ENCODE measurements around the gene SATB1. TPM values are rescaled to one million over a fixed set of nuclear protein-coding genes. Genes with fewer than 3 reads are reported as not detected.

Gene SATB1
- total and polyA plus RNA-seq, 11 donors: 16.5 to 63.4 (median 41.3) TPM

DNA sequence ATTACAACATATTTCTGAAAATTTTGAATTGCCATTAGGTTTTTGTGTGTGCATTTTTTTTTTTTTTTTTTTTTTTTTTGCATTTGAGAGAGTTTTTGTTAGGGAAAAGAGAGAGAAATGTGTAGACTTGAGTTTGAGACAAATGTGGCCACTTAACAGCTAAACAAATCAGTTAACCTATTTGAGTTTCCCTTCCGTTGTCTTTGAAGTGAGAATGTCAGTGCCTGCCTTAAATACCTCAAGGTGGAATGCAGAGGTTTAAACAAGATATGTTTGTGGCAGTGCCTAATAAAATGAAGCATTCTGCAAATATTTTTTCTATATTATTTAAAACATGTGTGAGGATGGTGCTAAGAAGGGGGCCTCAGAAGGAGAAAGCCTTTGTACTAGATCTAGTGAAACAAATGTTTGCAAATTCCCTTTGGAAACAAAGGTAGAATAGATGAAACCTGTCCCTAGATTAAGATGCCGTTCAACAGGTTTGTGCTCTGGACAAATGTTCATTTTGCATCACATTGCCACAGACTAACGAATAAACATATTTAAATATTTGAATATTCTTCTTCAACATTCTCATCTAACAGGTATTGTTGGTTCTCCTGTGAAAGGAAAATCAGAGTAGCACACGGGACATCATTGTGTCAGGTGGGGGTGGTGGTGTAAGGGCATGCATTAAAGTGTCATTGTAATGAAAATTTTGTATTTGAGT is 80.7 kb downstream of the SATB1 start:
- ATAC-seq (no peak), DNase-seq (no peak)
- H3K27me3 ChIP-seq: no peaks in the 10 kb centered on the region
- peaks cover 0 to 22% (median 12%) of the 10 kb centered on the region in 9 donors for H3K36me3 ChIP-seq
- H3K9me3 ChIP-seq: no peaks in the 10 kb centered on the region
- TF ChIP-seq, protein P1, sequence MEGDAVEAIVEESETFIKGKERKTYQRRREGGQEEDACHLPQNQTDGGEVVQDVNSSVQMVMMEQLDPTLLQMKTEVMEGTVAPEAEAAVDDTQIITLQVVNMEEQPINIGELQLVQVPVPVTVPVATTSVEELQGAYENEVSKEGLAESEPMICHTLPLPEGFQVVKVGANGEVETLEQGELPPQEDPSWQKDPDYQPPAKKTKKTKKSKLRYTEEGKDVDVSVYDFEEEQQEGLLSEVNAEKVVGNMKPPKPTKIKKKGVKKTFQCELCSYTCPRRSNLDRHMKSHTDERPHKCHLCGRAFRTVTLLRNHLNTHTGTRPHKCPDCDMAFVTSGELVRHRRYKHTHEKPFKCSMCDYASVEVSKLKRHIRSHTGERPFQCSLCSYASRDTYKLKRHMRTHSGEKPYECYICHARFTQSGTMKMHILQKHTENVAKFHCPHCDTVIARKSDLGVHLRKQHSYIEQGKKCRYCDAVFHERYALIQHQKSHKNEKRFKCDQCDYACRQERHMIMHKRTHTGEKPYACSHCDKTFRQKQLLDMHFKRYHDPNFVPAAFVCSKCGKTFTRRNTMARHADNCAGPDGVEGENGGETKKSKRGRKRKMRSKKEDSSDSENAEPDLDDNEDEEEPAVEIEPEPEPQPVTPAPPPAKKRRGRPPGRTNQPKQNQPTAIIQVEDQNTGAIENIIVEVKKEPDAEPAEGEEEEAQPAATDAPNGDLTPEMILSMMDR (IDR thresholded peaks at IDR 0.05): no peak
- no peak for TF ChIP-seq POLR2A (IDR thresholded peaks at IDR 0.05)
- no peaks in the 10 kb centered on the region for H3K4me1 ChIP-seq
- H3K27ac ChIP-seq: no peak overlapping the region
- 63 to 79% (median 74%) methylated on average over 4 of the region's 4 CpGs for WGBS, 4 donors
- H3K4me3 ChIP-seq: no peak overlapping the region
- intact Hi-C loops (cut with DNase I): no loop called here

DNA sequence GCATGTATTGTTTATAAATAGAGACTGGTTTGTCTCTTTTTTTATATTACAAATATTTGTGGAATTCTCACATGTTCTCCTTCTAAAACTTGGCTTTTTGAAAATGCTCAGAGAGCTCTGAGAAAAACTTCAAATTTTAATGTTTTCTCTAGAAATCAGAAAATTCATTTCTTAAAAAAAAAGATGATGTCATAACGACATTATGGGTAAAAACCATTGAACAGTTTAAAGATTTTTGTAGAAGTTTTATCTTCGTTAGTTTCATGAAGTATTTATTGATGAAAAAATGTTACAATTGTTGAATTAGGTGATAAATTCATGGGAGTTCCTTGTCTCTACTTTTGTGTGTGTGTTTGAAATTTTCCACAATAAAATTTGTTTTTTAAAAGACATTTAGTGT is 81.3 kb downstream of the SATB1 start:
- Histone ChIP-seq H3K4me3 (no peak overlapping the region), H3K27ac (no peak overlapping the region), H3K36me3 (peaks cover 0 to 15% (median 6%) of the 10 kb centered on the region in 9 donors), H3K9me3 (no peaks in the 10 kb centered on the region), H3K4me1 (no peaks in the 10 kb centered on the region), H3K27me3 (no peaks in the 10 kb centered on the region)
- intact Hi-C loops (cut with DNase I): no loop called here
- TF ChIP-seq, protein P1 (IDR thresholded peaks at IDR 0.05): no peak
- no peak for TF ChIP-seq POLR2A (IDR thresholded peaks at IDR 0.05)
- DNase-seq: no peak
- ATAC-seq: no peak
- 67 to 77% (median 71%) methylated on average over 2 of the region's 2 CpGs for WGBS, 4 donors

DNA sequence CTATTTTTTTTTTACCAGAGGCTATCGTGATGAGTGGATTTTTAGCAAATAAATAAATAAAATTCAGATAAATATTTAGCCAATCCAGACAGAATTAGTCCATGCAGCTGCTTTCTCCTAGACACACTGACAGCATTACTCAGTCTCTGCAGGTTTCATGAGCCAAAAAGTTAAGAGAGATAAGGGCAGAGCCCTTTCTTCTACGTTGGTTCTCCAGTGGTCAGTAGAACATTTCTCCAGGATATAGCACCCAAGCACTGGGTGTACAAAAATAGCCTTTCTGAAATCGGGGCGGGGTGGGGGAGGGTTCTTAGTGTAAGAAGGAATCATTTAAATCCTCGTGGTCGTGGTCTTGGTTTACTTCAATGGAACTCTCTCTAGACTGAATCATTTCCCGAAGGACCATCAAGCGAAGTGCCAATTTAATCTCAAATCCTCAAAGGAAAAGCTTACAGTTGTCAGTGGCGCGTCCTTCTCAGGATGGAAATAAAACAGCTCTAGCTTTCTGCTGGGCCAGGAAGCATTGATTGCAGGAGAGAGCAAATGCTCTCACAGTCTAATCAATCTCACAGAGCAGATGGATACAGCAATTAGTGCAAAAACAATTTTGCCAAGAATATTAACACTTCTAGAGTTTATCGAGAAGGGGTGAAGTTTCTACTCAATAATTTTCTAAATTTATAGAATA is 86.2 kb downstream of the SATB1 start:
- 33 to 39% (median 34%) methylated on average over 11 of the region's 11 CpGs for WGBS, 4 donors

GRCh38 chr3:18337231-18337630 is 87.9 kb downstream of the SATB1 start:
- DNase-seq: no peak
- Histone ChIP-seq H3K9me3 (no peaks in the 10 kb centered on the region), H3K27ac (no peak overlapping the region), H3K27me3 (no peaks in the 10 kb centered on the region), H3K36me3 (no peaks in the 10 kb centered on the region), H3K4me3 (no peak overlapping the region), H3K4me1 (no peaks in the 10 kb centered on the region)
- TF ChIP-seq, protein P1 (IDR thresholded peaks at IDR 0.05): no peak
- no peak for TF ChIP-seq POLR2A (IDR thresholded peaks at IDR 0.05)
- 70 to 86% (median 74%) methylated on average over 1 of the region's 1 CpG for WGBS, 4 donors
- ATAC-seq: no peak
- intact Hi-C loops (cut with DNase I): no loop called here

More for the DNA sequence above, 86.2 kb downstream of the SATB1 start:
- intact Hi-C loops (cut with DNase I): no loop called here
- Histone ChIP-seq H3K4me3 (peak overlapping the region in 3 of 12 donors; percentile 19 to 27 (median 19)), H3K4me1 (no peaks in the 10 kb centered on the region), H3K27me3 (no peaks in the 10 kb centered on the region), H3K27ac (no peak overlapping the region), H3K36me3 (no peaks in the 10 kb centered on the region), H3K9me3 (no peaks in the 10 kb centered on the region)
- DNase-seq (no peak), ATAC-seq (peak in 2 of 4 donors; percentile 20 to 46)
- TF ChIP-seq, protein P1 (IDR thresholded peaks at IDR 0.05): no peak
- no peak for TF ChIP-seq POLR2A (IDR thresholded peaks at IDR 0.05)
